Esophagus muscularis mucosa (tissue), 4 donors: ENCODE measurements around the gene KHK.

ENCODE experiments used
- CTCF ChIP-seq, 3 experiments: fragments of 200-600 bp in 2 of 3; fragments of 450-650 bp in 1 of 3; sonication (generic) in 2 of 3; IDR thresholded peaks; one replicate each; pipeline ENCODE4 v1.5.1; 2017 to 2019; ENCODE audit warnings: antibody characterized with exemption in 3 of 3, mild to moderate bottlenecking in 2 of 3, moderate library complexity in 1 of 3
- EP300 ChIP-seq: sonication (generic); formaldehyde crosslinking; IDR thresholded peaks from one replicate; pipeline ENCODE4 v1.6.1; 2017; ENCODE audit warnings: antibody characterized with exemption
- POLR2A ChIP-seq: fragments of 450-650 bp; IDR thresholded peaks from one replicate; pipeline ENCODE4 v1.6.1; 2017; ENCODE audit warnings: antibody characterized with exemption, moderate library complexity, mild to moderate bottlenecking, low read depth
- POLR2AphosphoS5 ChIP-seq, 2 donors: sonication (generic); formaldehyde crosslinking; IDR thresholded peaks; one replicate each; pipeline ENCODE4 v1.6.1; 2017; ENCODE audit warnings: antibody characterized with exemption in 2 of 2

GRCh38 chr2:27134781-27135477 is 48.4 kb downstream of the KHK start:
- TF ChIP-seq POLR2A, result no peak
- TF ChIP-seq CTCF (IDR thresholded peaks at IDR 0.05), result no peak
- TF ChIP-seq POLR2AphosphoS5 (IDR thresholded peaks at IDR 0.05), result no peak
- no peak for TF ChIP-seq EP300
